CD4-positive, alpha-beta memory T cell (primary cell): ENCODE results near the gene MAGI1. TPM values are rescaled to one million over a fixed set of nuclear protein-coding genes. Genes with fewer than 3 reads are reported as not detected.

ENCODE experiments used
- CTCF ChIA-PET: fragments of 350-600 bp; sonication (Branson Sonifier 250); formaldehyde crosslinking; loops from one replicate; lab custom pipeline; 2021; ENCODE audit warnings: inconsistent platforms; ENCODE audit not compliant: partially characterized antibody; lab: Charles Lee
- POLR2A ChIA-PET: fragments of 350-600 bp; sonication (Branson Sonifier 250); formaldehyde crosslinking; loops from one replicate; lab custom pipeline; 2021; ENCODE audit not compliant: partially characterized antibody; lab: Charles Lee
- DNase-seq, 5 donors: peaks; one replicate each; pipeline versions ENCODE4 v3.0.0 to v3.0.0-alpha.2; 2020 to 2022; ENCODE audit warnings: mixed read lengths in 1 of 5
- H3K27ac ChIP-seq: one replicate; pipeline ENCODE4 v1.7.0; 2013; ENCODE audit warnings: low read depth, low read length
- H3K27me3 ChIP-seq: 2 replicates; pipeline ENCODE4 v1.7.0; 2013; ENCODE audit warnings: mild to moderate bottlenecking, low read length, moderate library complexity; ENCODE audit not compliant: insufficient read depth
- H3K36me3 ChIP-seq: 2 replicates; pipeline ENCODE4 v1.7.0; 2013; ENCODE audit warnings: mild to moderate bottlenecking, low read length, moderate library complexity; ENCODE audit not compliant: insufficient read depth
- H3K4me1 ChIP-seq: 2 replicates; pipeline ENCODE4 v1.7.0; 2013; ENCODE audit warnings: mild to moderate bottlenecking, low read length, moderate library complexity; ENCODE audit not compliant: insufficient read depth
- H3K4me3 ChIP-seq, 2 donors: one replicate each; pipeline ENCODE4 v1.7.0; 2013; ENCODE audit warnings: low read length in 2 of 2, mild to moderate bottlenecking in 1 of 2
- H3K9me3 ChIP-seq, 2 donors: one replicate each; pipeline ENCODE4 v1.7.0; 2013; ENCODE audit warnings: low read length in 2 of 2, control low read depth in 1 of 2; ENCODE audit not compliant: control insufficient read depth in 1 of 2
- H3K27ac Mint-ChIP-seq, 7 donors: one replicate each; pipeline ENCODE4 v1.8.0; 2020 to 2021; ENCODE audit warnings: mixed read lengths in 7 of 7, mild to moderate bottlenecking in 6 of 7, inconsistent platforms in 3 of 7, moderate library complexity in 3 of 7
- H3K27me3 Mint-ChIP-seq, 2 donors: one replicate each; pipeline ENCODE4 v1.8.0; 2020 to 2021; ENCODE audit warnings: mixed read lengths in 2 of 2
- H3K36me3 Mint-ChIP-seq, 2 donors: one replicate each; pipeline ENCODE4 v1.8.0; 2020 to 2021; ENCODE audit warnings: mixed read lengths in 2 of 2, inconsistent platforms in 1 of 2, mild to moderate bottlenecking in 1 of 2
- H3K4me1 Mint-ChIP-seq, 4 donors: one replicate each; pipeline ENCODE4 v1.8.0; 2020 to 2021; ENCODE audit warnings: mixed read lengths in 4 of 4, mild to moderate bottlenecking in 1 of 4
- H3K4me3 Mint-ChIP-seq, 8 donors: one replicate each; pipeline ENCODE4 v1.8.0; 2020 to 2021; ENCODE audit warnings: mixed read lengths in 8 of 8, mild to moderate bottlenecking in 7 of 8, moderate library complexity in 6 of 8, inconsistent platforms in 3 of 8
- H3K9me3 Mint-ChIP-seq, 8 donors: one replicate each; pipeline ENCODE4 v1.8.0; 2020 to 2021; ENCODE audit warnings: mixed read lengths in 8 of 8, mild to moderate bottlenecking in 5 of 8, inconsistent platforms in 3 of 8, moderate library complexity in 1 of 8
- intact Hi-C: fragments of 100-400 bp; cut with micrococcal nuclease; formaldehyde crosslinking; loops from one replicate; pipeline ENCODE4 v1.15.1; 2023
- polyA plus RNA-seq, 2 donors: library from polyadenylated mRNA; unstranded; fragments of 300-500 nt; fragmentation: Illumina TruSeq; gene quantifications; one replicate each; pipeline ENCODE4 v1.2.3, GENCODE V29; 2021
- total RNA-seq, 2 experiments: library from RNA; stranded (reverse); gene quantifications; one replicate each; pipeline ENCODE4 v1.2.3, GENCODE V29; 2021

MAGI1 gene
- total and polyA plus RNA-seq, 4 experiments from 2014 or later = 0.20 TPM; not detected in 3

- H3K4me1 ChIP-seq = no peaks in the 10 kb centered on the region
- ChIA-PET POLR2A (no interaction called here), CTCF (no interaction called here)
- no peak overlapping the region for H3K4me3 ChIP-seq
- DNase-seq = no peak
- H3K27me3 ChIP-seq = no peaks in the 10 kb centered on the region
- H3K27me3 Mint-ChIP-seq = peaks cover 0 to 2% of the 10 kb centered on the region in 2 donors
- H3K4me1 Mint-ChIP-seq = no peaks in the 10 kb centered on the region
- H3K36me3 Mint-ChIP-seq = no peaks in the 10 kb centered on the region
- intact Hi-C loops = no loop called here
- no peaks in the 10 kb centered on the region for H3K36me3 ChIP-seq
- H3K4me3 Mint-ChIP-seq = no peak overlapping the region
- H3K9me3 Mint-ChIP-seq = peaks cover 0 to 12% (median under 1%) of the 10 kb centered on the region in 8 donors
- H3K9me3 ChIP-seq = no peaks in the 10 kb centered on the region
- H3K27ac Mint-ChIP-seq = no peak overlapping the region
- no peak overlapping the region for H3K27ac ChIP-seq
These were observed 36.6 kb upstream of the MAGI1 start for GRCh38 chr3:66075281-66075680.

DNA sequence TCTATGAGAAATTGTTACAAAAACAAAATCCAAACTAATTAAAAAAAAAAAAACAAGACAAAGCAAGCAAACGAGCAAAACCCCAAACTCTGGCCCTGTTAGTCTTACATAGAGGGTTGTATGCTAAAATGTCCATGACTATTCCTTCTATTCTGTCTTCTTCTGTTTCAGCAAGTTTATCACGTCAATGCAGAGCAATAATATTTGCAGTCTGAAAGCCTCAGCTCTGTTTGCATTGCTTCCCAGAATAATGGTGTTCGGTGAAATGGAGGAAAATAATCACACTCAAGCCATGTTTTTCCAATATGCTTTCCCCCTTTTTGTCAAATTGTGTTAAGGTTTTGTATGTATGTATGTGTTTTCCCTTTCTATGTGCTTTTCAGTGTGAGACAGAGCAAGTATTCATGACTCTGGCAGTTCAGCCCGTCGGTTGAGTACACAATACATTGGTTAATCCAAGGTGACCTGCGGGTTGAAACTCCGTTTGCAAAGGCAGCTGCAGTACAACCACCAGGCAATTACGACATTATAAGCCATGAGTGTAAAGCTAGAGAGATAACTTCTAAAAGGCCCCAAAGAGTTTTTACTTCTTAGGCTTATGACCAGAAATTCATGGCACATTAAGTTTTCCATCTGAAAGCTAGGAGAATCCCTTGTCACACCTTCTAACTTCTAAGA, 34.9 kb upstream of the MAGI1 start:
- intact Hi-C loops = no loop called here
- Histone ChIP-seq H3K36me3 (no peaks in the 10 kb centered on the region), H3K4me1 (no peaks in the 10 kb centered on the region), H3K4me3 (no peak overlapping the region), H3K27ac (no peak overlapping the region), H3K9me3 (no peaks in the 10 kb centered on the region), H3K27me3 (no peaks in the 10 kb centered on the region)
- POLR2A ChIA-PET = no interaction called here
- no peak for DNase-seq
- H3K9me3 Mint-ChIP-seq = peaks cover 0 to 19% (median 3%) of the 10 kb centered on the region in 8 donors
- H3K27ac Mint-ChIP-seq = no peak overlapping the region
- H3K27me3 Mint-ChIP-seq = peaks cover 0 to 2% of the 10 kb centered on the region in 2 donors
- no peaks in the 10 kb centered on the region for H3K36me3 Mint-ChIP-seq
- no peaks in the 10 kb centered on the region for H3K4me1 Mint-ChIP-seq
- CTCF ChIA-PET = no interaction called here
- H3K4me3 Mint-ChIP-seq = no peak overlapping the region

- Mint-ChIP-seq H3K27ac (no peak overlapping the region), H3K36me3 (no peaks in the 10 kb centered on the region), H3K9me3 (peaks cover 0 to 7% (median 4%) of the 10 kb centered on the region in 8 donors), H3K27me3 (peaks cover 0 to 3% of the 10 kb centered on the region in 2 donors), H3K4me1 (no peaks in the 10 kb centered on the region), H3K4me3 (no peak overlapping the region)
- Histone ChIP-seq H3K36me3 (no peaks in the 10 kb centered on the region), H3K27ac (no peak overlapping the region), H3K4me1 (no peaks in the 10 kb centered on the region), H3K4me3 (no peak overlapping the region), H3K9me3 (no peaks in the 10 kb centered on the region), H3K27me3 (no peaks in the 10 kb centered on the region)
- ChIA-PET POLR2A (no interaction called here), CTCF (interaction anchor here (0.6 kb wide), 1 partner anchor 1847 kb away, joined by 3 read pairs; no protein-coding TSS in a partner anchor)
- DNase-seq = no peak
- intact Hi-C loops = no loop called here
These were observed 29.5 kb upstream of the MAGI1 start for GRCh38 chr3:66068255-66068654.

GRCh38 chr3:66066963-66067617, 28.4 kb upstream of the MAGI1 start:
- Mint-ChIP-seq H3K4me1 (no peaks in the 10 kb centered on the region), H3K27ac (no peak overlapping the region), H3K27me3 (peaks cover 0 to 3% of the 10 kb centered on the region in 2 donors), H3K9me3 (peaks cover 0 to 7% (median 2%) of the 10 kb centered on the region in 8 donors), H3K4me3 (no peak overlapping the region), H3K36me3 (no peaks in the 10 kb centered on the region)
- H3K9me3 ChIP-seq = no peaks in the 10 kb centered on the region
- no peak for DNase-seq
- no peaks in the 10 kb centered on the region for H3K36me3 ChIP-seq
- no peaks in the 10 kb centered on the region for H3K4me1 ChIP-seq
- ChIA-PET CTCF (no interaction called here), POLR2A (no interaction called here)
- intact Hi-C loops = no loop called here
- no peak overlapping the region for H3K4me3 ChIP-seq
- H3K27me3 ChIP-seq = no peaks in the 10 kb centered on the region
- no peak overlapping the region for H3K27ac ChIP-seq

DNA sequence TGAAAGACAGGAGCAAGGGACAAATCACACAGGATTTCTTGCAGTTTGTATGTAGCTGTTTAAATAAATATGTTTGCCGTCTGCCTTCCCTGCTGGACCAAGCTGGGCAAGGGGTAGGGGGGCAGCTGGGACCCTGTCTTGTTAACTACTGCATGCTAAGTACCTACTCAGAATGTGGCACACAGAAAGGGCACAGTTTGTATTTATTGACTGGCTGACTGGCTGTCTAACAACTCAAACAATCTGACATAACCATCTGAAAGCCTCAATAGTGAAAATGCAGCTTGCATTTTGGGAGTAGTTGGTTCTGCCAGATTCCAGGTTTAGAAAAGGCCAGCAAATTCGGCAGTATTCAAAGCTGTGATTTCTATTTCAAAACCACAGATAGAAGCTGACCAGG, 16.6 kb upstream of the MAGI1 start:
- Histone ChIP-seq H3K9me3 (no peaks in the 10 kb centered on the region), H3K27ac (no peak overlapping the region), H3K36me3 (no peaks in the 10 kb centered on the region), H3K4me3 (no peak overlapping the region), H3K4me1 (no peaks in the 10 kb centered on the region), H3K27me3 (no peaks in the 10 kb centered on the region)
- no peaks in the 10 kb centered on the region for H3K36me3 Mint-ChIP-seq
- H3K4me1 Mint-ChIP-seq = no peaks in the 10 kb centered on the region
- peaks cover 0 to 3% (median 0%) of the 10 kb centered on the region in 8 donors for H3K9me3 Mint-ChIP-seq
- no peak overlapping the region for H3K4me3 Mint-ChIP-seq
- no peak overlapping the region for H3K27ac Mint-ChIP-seq
- intact Hi-C loops = no loop called here
- CTCF ChIA-PET = no interaction called here
- DNase-seq = no peak
- POLR2A ChIA-PET = no interaction called here
- peaks cover 3 to 4% of the 10 kb centered on the region in 2 donors for H3K27me3 Mint-ChIP-seq

- Histone ChIP-seq H3K36me3 (no peaks in the 10 kb centered on the region), H3K27me3 (no peaks in the 10 kb centered on the region), H3K9me3 (no peaks in the 10 kb centered on the region), H3K27ac (no peak overlapping the region), H3K4me1 (no peaks in the 10 kb centered on the region), H3K4me3 (no peak overlapping the region)
- H3K9me3 Mint-ChIP-seq = peaks cover 0 to 3% (median 0%) of the 10 kb centered on the region in 8 donors
- intact Hi-C loops = no loop called here
- no peaks in the 10 kb centered on the region for H3K4me1 Mint-ChIP-seq
- H3K27ac Mint-ChIP-seq = no peak overlapping the region
- ChIA-PET POLR2A (no interaction called here), CTCF (no interaction called here)
- H3K27me3 Mint-ChIP-seq = peaks cover 3 to 4% of the 10 kb centered on the region in 2 donors
- no peak overlapping the region for H3K4me3 Mint-ChIP-seq
- DNase-seq = no peak
- H3K36me3 Mint-ChIP-seq = no peaks in the 10 kb centered on the region
These were observed 14.9 kb upstream of the MAGI1 start for GRCh38 chr3:66053550-66054094.

DNA sequence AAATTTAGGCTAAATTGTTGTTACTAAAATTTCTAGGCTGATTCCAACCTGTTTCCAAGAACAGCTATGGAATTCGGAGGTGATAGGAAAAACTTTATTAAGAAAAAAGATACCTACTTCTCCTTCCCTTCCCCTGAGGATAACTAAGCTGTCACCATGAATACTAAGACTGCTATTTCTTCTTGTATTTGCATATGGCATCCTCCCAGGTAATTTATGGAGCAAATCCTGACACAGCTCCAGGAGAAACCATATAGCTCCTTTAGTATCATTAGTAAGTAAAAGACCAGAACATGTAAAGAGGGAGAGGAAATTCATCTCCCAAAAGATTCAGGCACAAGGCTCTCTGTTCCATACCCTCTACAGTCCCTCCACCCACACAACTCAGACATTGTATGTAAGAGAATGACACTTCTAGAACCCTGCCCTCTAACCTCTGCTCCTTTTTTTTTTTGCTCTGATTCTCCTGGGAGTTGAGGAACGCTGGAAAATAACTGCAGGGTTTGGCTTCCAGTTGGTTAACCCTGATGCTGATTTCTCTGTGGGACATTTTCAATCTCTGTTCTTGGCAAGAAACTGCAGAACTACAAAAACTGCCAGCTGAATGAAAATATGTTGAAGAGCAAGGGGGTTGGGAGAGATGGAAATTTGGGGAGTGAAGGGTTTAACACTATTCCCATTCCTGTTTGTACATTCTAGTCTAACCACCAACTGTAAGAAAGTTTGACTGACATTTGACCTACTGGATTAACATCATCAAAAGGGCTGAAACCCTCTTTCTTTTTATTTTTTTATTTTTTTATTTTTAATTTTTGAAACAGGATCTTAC, 14.2 kb upstream of the MAGI1 start:
- peaks cover 3 to 4% of the 10 kb centered on the region in 2 donors for H3K27me3 Mint-ChIP-seq
- intact Hi-C loops = no loop called here
- no peak for DNase-seq
- no peaks in the 10 kb centered on the region for H3K4me1 Mint-ChIP-seq
- Histone ChIP-seq H3K4me1 (no peaks in the 10 kb centered on the region), H3K4me3 (no peak overlapping the region), H3K27ac (no peak overlapping the region), H3K27me3 (no peaks in the 10 kb centered on the region), H3K36me3 (no peaks in the 10 kb centered on the region), H3K9me3 (no peaks in the 10 kb centered on the region)
- no peak overlapping the region for H3K4me3 Mint-ChIP-seq
- no peak overlapping the region for H3K27ac Mint-ChIP-seq
- POLR2A ChIA-PET = no interaction called here
- CTCF ChIA-PET = no interaction called here
- H3K9me3 Mint-ChIP-seq = peaks cover 0 to 3% (median 0%) of the 10 kb centered on the region in 8 donors
- no peaks in the 10 kb centered on the region for H3K36me3 Mint-ChIP-seq
